Panc1 (cell line): ENCODE measurements around the gene LRRFIP2. TPM values are rescaled to one million over a fixed set of nuclear protein-coding genes. Genes with fewer than 3 reads are reported as not detected.
A peak's percentile ranks its signal among the peaks of the same experiment; 100 is the strongest.
"Not testable (repeated sequence)": the region's sequence is repeated elsewhere in the genome, so short reads cannot be mapped to it uniquely, and the experiment has no call there.

Experiments used
- ATAC-seq: fragments of 200-7000 bp; cut with Tn5 transposase; 2 replicates; pipeline ENCODE4 v1.9.1; 2020; ENCODE audit warnings: mild to moderate bottlenecking, moderate library complexity
- BruUV-seq: library from RNA; stranded (reverse); fragments of 400-500 nt; replicated peaks from 2 replicates; lab custom pipeline; 2021; lab: Mats Ljungman, UMichigan
- CTCF ChIA-PET: fragments of 300-600 bp; sonication (Branson Sonifier 250); formaldehyde crosslinking; loops from one replicate; lab custom pipeline; 2022; ENCODE audit warnings: antibody characterized with exemption; lab: Charles Lee
- POLR2A ChIA-PET: fragments of 300-600 bp; sonication (Branson Sonifier 250); formaldehyde crosslinking; loops from one replicate; lab custom pipeline; 2022; ENCODE audit warnings: antibody characterized with exemption; lab: Charles Lee
- DNase-seq: peaks from one replicate; pipeline ENCODE4 v3.0.0-alpha.2; 2010; ENCODE audit warnings: low read depth, low spot score
- H3K27ac ChIP-seq: 2 replicates; pipeline ENCODE4 v1.5.1; 2011; ENCODE audit warnings: mild to moderate bottlenecking, low read length, inconsistent platforms
- H3K27me3 ChIP-seq: fragments of 200-500 bp; sonication (Bioruptor generic); 2 replicates; pipeline ENCODE4 v1.6.0; 2014; ENCODE audit warnings: low read length, inconsistent platforms; ENCODE audit not compliant: control insufficient read depth, insufficient read depth
- H3K36me3 ChIP-seq: fragments of 200-500 bp; sonication (Bioruptor generic); 2 replicates; pipeline ENCODE4 v1.5.1; 2014; ENCODE audit warnings: inconsistent platforms, mild to moderate bottlenecking, low read length, moderate library complexity; ENCODE audit not compliant: control insufficient read depth, insufficient read depth
- H3K4me1 ChIP-seq: 2 replicates; pipeline ENCODE4 v1.5.1; 2011; ENCODE audit warnings: inconsistent platforms, mild to moderate bottlenecking, low read length, moderate library complexity; ENCODE audit not compliant: control insufficient read depth, insufficient read depth
- H3K4me3 ChIP-seq, 2 experiments: 2 replicates each; pipeline ENCODE4 v1.5.1; 2011 to 2012; ENCODE audit warnings: low read depth in 2 of 2, low read length in 2 of 2, mild to moderate bottlenecking in 2 of 2, inconsistent platforms in 1 of 2, moderate library complexity in 1 of 2
- H3K9me3 ChIP-seq: fragments of 200-500 bp; sonication (Bioruptor generic); 2 replicates; pipeline ENCODE4 v1.5.1; 2014; ENCODE audit warnings: low read depth, mild to moderate bottlenecking, inconsistent platforms, low read length, moderate library complexity; ENCODE audit not compliant: control insufficient read depth, insufficient read depth
- CTCF ChIP-seq: fragments of 450-650 bp; IDR thresholded peaks from 2 replicates; pipeline ENCODE4 v1.5.1; 2017; ENCODE audit warnings: mild to moderate bottlenecking
- POLR2AphosphoS5 ChIP-seq: IDR thresholded peaks from 2 replicates; pipeline ENCODE4 v1.6.1; 2012; ENCODE audit warnings: mild to moderate bottlenecking, low read depth, low read length, moderate library complexity
- REST ChIP-seq, 2 experiments: IDR thresholded peaks; 2 replicates each; pipeline ENCODE4 v1.6.1; 2011 to 2012; ENCODE audit warnings: low read depth in 2 of 2, control low read depth in 1 of 2, low read length in 1 of 2, mild to moderate bottlenecking in 1 of 2, moderate library complexity in 1 of 2; ENCODE audit not compliant: insufficient read depth in 1 of 2
- SIN3A ChIP-seq: IDR thresholded peaks from 2 replicates; pipeline ENCODE4 v1.6.1; 2012; ENCODE audit warnings: low read depth, mild to moderate bottlenecking, low read length, moderate library complexity, borderline replicate concordance; ENCODE audit not compliant: insufficient read depth
- TCF7L2 ChIP-seq: IDR thresholded peaks from 2 replicates; pipeline ENCODE4 v1.6.1; 2011; ENCODE audit warnings: mild to moderate bottlenecking, low read depth, low read length, inconsistent platforms
- in situ Hi-C: cut with HindIII; loops from 2 replicates; pipeline ENCODE4 v1.10.0; 2016; ENCODE audit warnings: low sequenced_read_pairs, low pct_unique_long_range_greater_than_20kb
- intact Hi-C: fragments of 100-400 bp; cut with micrococcal nuclease; formaldehyde crosslinking; loops from one replicate; pipeline ENCODE4 v1.10.0; 2022; ENCODE audit not compliant: unreplicated experiment
- total RNA-seq: library from RNA; stranded (reverse); gene quantifications from one replicate; pipeline ENCODE4 v1.2.1, GENCODE V29; 2021; ENCODE audit not compliant: unreplicated experiment

Gene LRRFIP2
- total RNA-seq, 1 experiment from 2014 or later: 32.3 TPM

GRCh38 chr3:37056826-37057225 is 117.6 kb downstream of the LRRFIP2 start:
- DNase-seq (no peak), ATAC-seq (no peak)
- POLR2A ChIA-PET: no interaction called here
- Histone ChIP-seq H3K27ac (no peak overlapping the region), H3K4me1 (0 out of 2 replicates have a peak, but pooled peaks cover 4% of the 10 kb centered on the region), H3K27me3 (no peaks in the 10 kb centered on the region), H3K9me3 (no peaks in the 10 kb centered on the region), H3K36me3 (peaks cover 15% of the 10 kb centered on the region; the same call in 1 of the 2 replicates), H3K4me3 (no peak overlapping the region)
- BruUV-seq: no TSS peak
- in situ Hi-C loops: no loop called here
- TF ChIP-seq CTCF: no peak
- TF ChIP-seq POLR2AphosphoS5: no peak
- TF ChIP-seq TCF7L2: no peak
- TF ChIP-seq REST (IDR thresholded peaks at IDR 0.05; ENCODE audit: insufficient read depth in 1 of 2, low read depth in 2 of 2, low read length in 1 of 2): no peak
- no peak for TF ChIP-seq SIN3A
- intact Hi-C loops: no loop called here
- CTCF ChIA-PET: no interaction called here

GRCh38 chr3:37055077-37055476 is 119.3 kb downstream of the LRRFIP2 start:
- H3K36me3 ChIP-seq: peaks cover 22% of the 10 kb centered on the region
- POLR2A ChIA-PET, H3K9me3 ChIP-seq, H3K4me1 ChIP-seq, DNase-seq, H3K27me3 ChIP-seq, in situ Hi-C loops, CTCF ChIA-PET, ATAC-seq, H3K27ac ChIP-seq, intact Hi-C loops, H3K4me3 ChIP-seq, BruUV-seq: not testable (repeated sequence)

- TF ChIP-seq SIN3A (no peak), REST (IDR thresholded peaks at IDR 0.05; ENCODE audit: insufficient read depth in 1 of 2, low read depth in 2 of 2, low read length in 1 of 2) (no peak), CTCF (no peak)
- Histone ChIP-seq H3K4me3 (no peak overlapping the region), H3K4me1 (0 out of 2 replicates have a peak, but pooled peaks cover 4% of the 10 kb centered on the region), H3K27ac (no peak overlapping the region), H3K9me3 (no peaks in the 10 kb centered on the region), H3K36me3 (peaks cover 22% of the 10 kb centered on the region), H3K27me3 (no peaks in the 10 kb centered on the region)
- DNase-seq: peak; percentile 7
- BruUV-seq: no TSS peak
- ChIA-PET CTCF (no interaction called here), POLR2A (interaction anchor here (0.5 to 0.6 kb wide), 2 partner anchors 9 to 108 kb away, joined by 3 to 5 read pairs; no protein-coding TSS in a partner anchor)
- in situ Hi-C loops (no loop called here), intact Hi-C loops (no loop called here)
- ATAC-seq: no peak
These were observed 120.0 kb downstream of the LRRFIP2 start for GRCh38 chr3:37054370-37054769.
